Measurements from ENCODE around the gene APOBEC2. TPM values are rescaled to one million over a fixed set of nuclear protein-coding genes. Genes with fewer than 3 reads are reported as not detected.

APOBEC2 gene
- total RNA-seq, 2 experiments from 2014 or later = not detected

Other genes with a start within 250 kb of the APOBEC2 start
- gene UNC5CL, start 14.0 kb upstream of the APOBEC2 start, total RNA-seq = 1 to 10 TPM; 1.3 to 2.5 TPM
- gene TSPO2, start 10.7 kb upstream of the APOBEC2 start, total RNA-seq = not detected
- 10 to 100 TPM; 31.7 to 32.4 TPM for gene OARD1, start 19.2 kb downstream of the APOBEC2 start, total RNA-seq
- gene NFYA, start 19.8 kb downstream of the APOBEC2 start, total RNA-seq = 10 to 100 TPM; 25.0 to 31.5 TPM
- not detected for gene TREML1, start 101.1 kb downstream of the APOBEC2 start, total RNA-seq
- gene TREM2, start 109.9 kb downstream of the APOBEC2 start, total RNA-seq = not detected
- 1 to 10 TPM; 1.9 to 2.7 TPM for gene TREML2, start 147.9 kb downstream of the APOBEC2 start, total RNA-seq
- gene TREML4, start 175.1 kb downstream of the APOBEC2 start, total RNA-seq = not detected
- gene TREM1, start 233.5 kb downstream of the APOBEC2 start, total RNA-seq = not detected